IPS-18c (cell line): ENCODE results near the gene MITD1.
A peak's percentile ranks its signal among the peaks of the same experiment; 100 is the strongest.
"Not testable (repeated sequence)": the region's sequence is repeated elsewhere in the genome, so short reads cannot be mapped to it uniquely, and the experiment has no call there.

Experiments used
- H3K4me3 ChIP-seq: 2 replicates; pipeline ENCODE4 v1.7.0; 2013; ENCODE audit warnings: low read depth, mild to moderate bottlenecking, low read length, moderate library complexity; ENCODE audit not compliant: insufficient read depth
- H3K9me3 ChIP-seq: one replicate; pipeline ENCODE4 v1.6.1; 2013; ENCODE audit warnings: mild to moderate bottlenecking, low read length, moderate library complexity; ENCODE audit not compliant: control insufficient read depth, insufficient read depth

MITD1 gene

GRCh38 chr2:99166218-99166617, 14.6 kb downstream of the MITD1 start:
- Histone ChIP-seq H3K4me3 (no peak overlapping the region), H3K9me3 (no peaks in the 10 kb centered on the region)

GRCh38 chr2:99159594-99159993, 21.3 kb downstream of the MITD1 start:
- no peak overlapping the region for H3K4me3 ChIP-seq
- no peaks in the 10 kb centered on the region for H3K9me3 ChIP-seq

- Histone ChIP-seq H3K9me3 (no peaks in the 10 kb centered on the region), H3K4me3 (no peak overlapping the region)
These were observed 22.3 kb downstream of the MITD1 start for GRCh38 chr2:99158599-99158998.

- Histone ChIP-seq H3K9me3 (no peaks in the 10 kb centered on the region), H3K4me3 (no peak overlapping the region)
These were observed 24.0 kb downstream of the MITD1 start for GRCh38 chr2:99156891-99157290.

GRCh38 chr2:99154643-99155536, 26.0 kb downstream of the MITD1 start, which contains the start of the genes LIPT1 and TSGA10:
Gene LIPT1, plus strand, starts transcription at chr2:99154967. Its CDS starts 6,991 bp downstream, at chr2:99161958.
Gene TSGA10, minus strand, starts transcription at chr2:99154942. Its CDS starts 45,503 bp downstream, at chr2:99109439.
- peak within 1 kb of the TSS; percentile 94 for H3K4me3 ChIP-seq
- no peaks in the 10 kb centered on the region for H3K9me3 ChIP-seq

- Histone ChIP-seq H3K9me3 (no peaks in the 10 kb centered on the region), H3K4me3 (peak overlapping the region; percentile 94)
These were observed 26.8 kb downstream of the MITD1 start for GRCh38 chr2:99153921-99154604.

GRCh38 chr2:99152199-99152895, 28.5 kb downstream of the MITD1 start:
- Histone ChIP-seq H3K9me3 (no peaks in the 10 kb centered on the region), H3K4me3 (no peak overlapping the region)

- Histone ChIP-seq H3K9me3 (no peaks in the 10 kb centered on the region), H3K4me3 (no peak overlapping the region)
These were observed 30.2 kb downstream of the MITD1 start for GRCh38 chr2:99150706-99151105.

- Histone ChIP-seq H3K9me3 (peaks cover 2% of the 10 kb centered on the region), H3K4me3 (peak within 1 kb of the TSS; percentile 87)
These were observed 39.4 kb downstream of the MITD1 start, which contains the start of gene C2orf15 for GRCh38 chr2:99141110-99142108. Gene C2orf15, plus strand, starts transcription at chr2:99141707. Its CDS starts 8,852 bp downstream, at chr2:99150559.

GRCh38 chr2:99140860-99141109, 40.1 kb downstream of the MITD1 start:
- Histone ChIP-seq H3K4me3 (peak overlapping the region; percentile 87), H3K9me3 (peaks cover 2% of the 10 kb centered on the region)

GRCh38 chr2:99140056-99140859, 40.6 kb downstream of the MITD1 start:
- peaks cover 2% of the 10 kb centered on the region for H3K9me3 ChIP-seq
- H3K4me3 ChIP-seq, result peak overlapping the region; percentile 87

- no peak overlapping the region for H3K4me3 ChIP-seq
- peaks cover 2% of the 10 kb centered on the region for H3K9me3 ChIP-seq
These were observed 41.9 kb downstream of the MITD1 start for GRCh38 chr2:99139003-99139402.

- not testable (repeated sequence) for H3K4me3 ChIP-seq, H3K9me3 ChIP-seq
These were observed 45.8 kb downstream of the MITD1 start for GRCh38 chr2:99135044-99135556.

- no peak overlapping the region for H3K4me3 ChIP-seq
- peaks cover 3% of the 10 kb centered on the region for H3K9me3 ChIP-seq
These were observed 52.9 kb downstream of the MITD1 start for GRCh38 chr2:99127981-99128380.
